CD4-positive, alpha-beta T cell treated with Interleukin-2 at 100 ng/mL for 4 hours (primary cell): Measurements from ENCODE around the gene YTHDC2.

Experiments
- DNase-seq: peaks from one replicate; pipeline ENCODE4 v3.0.0-alpha.2; 2020; ENCODE audit warnings: low spot score

YTHDC2 gene

GRCh38 chr5:113513384-113514288, at the start of gene YTHDC2:
Gene YTHDC2, plus strand, starts transcription at chr5:113513694. Its CDS starts 202 bp downstream, at chr5:113513896.
- peak; percentile 89 for DNase-seq

- no peak for DNase-seq
These were observed 39.3 kb upstream of the YTHDC2 start for GRCh38 chr5:113474100-113474728.

DNA sequence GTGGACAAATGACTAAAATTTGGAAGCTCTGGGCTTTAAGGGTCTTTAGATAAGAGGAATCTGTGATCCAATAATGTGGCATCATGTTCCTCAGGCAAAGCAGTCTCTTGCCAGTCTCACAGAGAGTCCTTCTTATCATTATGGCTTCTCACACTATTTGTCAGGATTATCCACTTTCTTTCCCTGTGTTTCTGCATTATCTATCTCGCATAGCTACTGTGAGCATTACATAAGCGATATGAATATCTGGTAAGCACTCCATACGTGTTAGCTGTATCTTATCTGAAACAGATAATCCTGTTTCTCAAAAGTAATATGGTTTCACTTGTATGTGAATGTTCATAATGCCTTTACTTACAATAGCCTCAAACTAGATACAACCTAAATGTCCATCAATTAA, 34.8 kb upstream of the YTHDC2 start:
- DNase-seq = no peak

- DNase-seq = no peak
These were observed 33.3 kb upstream of the YTHDC2 start for GRCh38 chr5:113480243-113480642.

DNA sequence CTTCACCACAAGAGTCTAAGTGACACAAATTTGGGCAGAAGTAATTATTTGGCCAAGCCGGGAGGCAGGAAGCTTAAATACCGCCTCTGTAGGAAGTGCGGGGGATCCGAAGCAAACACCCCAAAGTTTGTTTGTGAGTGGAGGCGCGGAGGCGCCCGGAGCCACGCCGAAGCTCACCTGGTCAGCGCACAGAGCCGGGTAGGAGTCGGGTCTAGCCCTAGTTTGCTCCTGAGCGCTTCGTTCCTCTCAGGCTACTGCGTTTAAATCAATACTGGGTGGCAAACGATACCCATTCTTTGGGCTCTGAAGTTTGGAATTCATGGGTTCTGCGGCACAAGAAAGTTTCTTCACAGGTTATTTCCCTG, 26.1 kb upstream of the YTHDC2 start:
- DNase-seq = no peak

GRCh38 chr5:113487781-113488644, 25.5 kb upstream of the YTHDC2 start, which contains the start of gene MCC:
Gene MCC, minus strand, starts transcription at chr5:113488453.
- DNase-seq = no peak

DNA sequence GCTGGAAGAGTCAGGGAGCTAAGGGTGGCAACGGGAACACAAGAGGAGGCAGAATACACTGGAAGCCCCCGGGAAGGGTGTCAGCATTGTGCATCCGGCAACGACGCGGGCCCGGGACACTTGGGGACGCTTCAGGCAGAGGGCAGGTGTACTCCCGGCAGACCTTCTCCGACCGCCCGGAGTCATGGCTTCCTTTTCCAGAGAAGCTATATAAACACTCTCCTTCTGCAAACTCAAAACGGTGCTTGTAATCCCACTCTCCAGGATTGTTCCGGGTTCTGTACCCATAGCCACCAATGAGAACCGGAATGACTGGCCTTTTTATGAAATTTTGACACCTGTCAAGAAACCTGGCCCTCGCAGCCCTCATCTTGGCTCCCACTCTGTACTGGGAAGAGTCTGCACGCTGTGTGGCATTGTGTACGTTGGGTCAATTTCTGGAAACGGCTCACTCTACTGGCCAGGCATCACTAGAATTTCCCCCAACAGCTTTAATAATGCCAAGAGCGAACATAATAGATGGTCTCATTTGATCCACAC, 24.8 kb upstream of the YTHDC2 start:
- no peak for DNase-seq

GRCh38 chr5:113489299-113489698, 24.2 kb upstream of the YTHDC2 start:
- peak; percentile 26 for DNase-seq

DNA sequence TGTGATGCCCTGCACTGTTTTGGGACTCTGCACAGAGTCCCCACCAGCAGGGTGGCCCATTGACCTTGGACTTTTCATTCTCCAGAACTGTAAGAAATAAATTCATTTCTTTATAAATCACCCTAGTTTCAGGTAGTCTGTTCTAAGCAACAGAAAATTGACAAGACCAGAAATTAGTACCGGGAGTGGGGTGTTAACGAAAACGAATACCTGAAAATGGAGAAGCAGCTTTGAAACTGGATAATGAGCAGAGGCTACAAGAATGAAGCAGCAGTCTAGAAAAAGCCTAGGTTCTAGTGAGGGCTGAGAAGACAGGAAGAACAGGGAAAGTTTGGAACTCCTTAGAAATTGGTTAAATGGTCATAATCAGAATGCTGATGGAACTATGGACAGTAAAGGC, 23.2 kb upstream of the YTHDC2 start:
- no peak for DNase-seq

- DNase-seq = no peak
These were observed 22.5 kb upstream of the YTHDC2 start for GRCh38 chr5:113491022-113491421.

DNA sequence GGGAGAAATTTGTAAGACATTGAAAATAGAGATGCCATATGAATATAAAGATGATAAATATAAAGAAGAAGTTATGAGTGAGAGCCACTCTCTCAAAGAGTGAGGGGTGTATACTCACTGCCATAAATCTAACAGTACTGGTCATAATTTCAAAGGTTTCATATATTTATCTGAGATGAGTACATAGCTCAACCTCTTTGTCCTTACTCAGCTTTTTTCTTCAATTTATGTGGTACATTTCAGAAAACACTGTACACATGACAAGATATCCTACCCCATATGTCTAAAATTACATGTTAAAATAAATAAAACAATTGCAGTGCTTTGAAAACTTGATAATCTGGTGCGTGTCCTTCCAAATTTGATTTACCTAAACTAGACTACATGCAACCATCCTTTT, 20.0 kb upstream of the YTHDC2 start:
- no peak for DNase-seq

- no peak for DNase-seq
These were observed 18.1 kb upstream of the YTHDC2 start for GRCh38 chr5:113495422-113495841.

DNA sequence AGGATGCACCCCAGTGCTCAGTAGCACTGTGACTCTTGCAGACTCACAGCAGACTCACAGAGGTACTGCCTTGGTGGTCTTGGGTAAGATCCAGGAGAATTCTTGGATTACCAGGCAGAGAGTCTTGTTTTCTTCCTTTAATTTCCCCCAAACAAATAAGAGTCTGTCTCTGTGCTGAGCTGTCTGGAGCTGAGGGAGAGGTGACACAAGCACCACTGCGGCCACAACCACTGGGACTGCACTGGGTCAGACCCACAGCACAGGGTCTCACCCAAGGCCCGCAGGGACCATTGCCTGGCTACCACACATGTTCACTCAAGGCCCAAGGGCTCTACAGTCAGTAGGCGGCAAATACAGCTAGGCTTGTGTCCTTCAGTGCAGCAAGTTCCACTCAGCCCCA, 11.4 kb upstream of the YTHDC2 start:
- no peak for DNase-seq

DNA sequence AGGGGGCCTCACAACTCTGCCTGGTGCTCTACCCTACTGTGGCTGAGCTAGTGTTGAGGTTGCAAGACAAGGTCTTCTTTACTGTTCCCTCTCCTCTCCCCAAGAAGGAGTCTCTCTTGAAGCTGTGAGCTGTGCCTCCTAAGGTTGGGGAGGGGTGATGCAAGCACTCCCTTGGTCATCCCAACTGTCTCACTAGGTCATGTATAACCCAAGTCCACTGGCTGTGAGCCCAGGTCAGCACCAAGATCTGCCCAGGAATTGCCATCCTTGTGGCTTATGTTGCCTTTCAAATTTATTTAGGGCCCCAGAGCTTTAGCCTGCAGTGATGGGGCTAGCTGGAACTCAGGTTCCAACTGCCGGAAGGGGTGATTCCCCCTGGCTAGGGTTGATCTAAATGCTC, 10.3 kb upstream of the YTHDC2 start:
- DNase-seq = no peak

DNA sequence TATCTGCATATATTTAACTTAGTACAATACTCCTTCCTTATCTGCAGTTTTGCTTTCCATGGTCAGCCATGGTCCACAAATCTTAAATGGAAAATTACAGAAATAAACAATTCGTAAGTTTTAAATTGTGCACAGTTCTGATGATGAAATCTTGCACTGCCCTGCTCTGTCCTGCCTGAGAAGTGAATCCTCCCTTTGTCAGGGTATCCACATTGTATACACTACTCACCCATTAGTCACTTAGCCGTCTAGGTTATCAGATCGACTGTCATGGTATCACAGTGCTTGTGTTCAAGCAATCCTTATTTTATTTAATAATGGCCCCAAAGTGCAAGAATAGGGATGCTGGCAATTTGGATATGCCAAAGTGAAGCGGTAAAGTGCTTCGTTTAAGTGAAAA, 8.3 kb upstream of the YTHDC2 start:
- DNase-seq = no peak

GRCh38 chr5:113507601-113508000, 5.9 kb upstream of the YTHDC2 start:
- DNase-seq = no peak

DNA sequence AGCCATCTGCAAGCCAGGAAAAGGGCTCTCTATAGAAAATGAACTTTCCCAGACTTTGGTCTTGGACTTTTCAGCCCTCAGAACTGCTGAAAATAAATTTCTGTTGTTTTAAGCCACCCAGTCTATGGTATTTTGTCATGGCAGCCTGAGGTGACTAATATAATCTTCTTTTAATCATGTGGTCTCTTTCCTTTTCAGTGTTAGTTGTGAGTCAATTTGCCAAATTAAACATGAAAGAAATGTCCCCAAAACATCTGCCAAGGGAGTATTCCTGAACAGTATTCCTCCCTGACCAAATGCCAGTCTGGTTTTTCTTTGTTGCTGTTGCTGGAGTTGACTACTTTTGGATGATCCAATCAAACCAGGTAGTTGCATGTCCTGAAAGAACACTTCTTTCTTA, 4.7 kb upstream of the YTHDC2 start:
- no peak for DNase-seq

- peak; percentile 46 for DNase-seq
These were observed 2.5 kb upstream of the YTHDC2 start for GRCh38 chr5:113510836-113511451.

GRCh38 chr5:113512341-113512740, 1.2 kb upstream of the YTHDC2 start:
- DNase-seq = no peak

GRCh38 chr5:113514289-113514635, 768 bp downstream of the YTHDC2 start:
- DNase-seq = no peak

DNA sequence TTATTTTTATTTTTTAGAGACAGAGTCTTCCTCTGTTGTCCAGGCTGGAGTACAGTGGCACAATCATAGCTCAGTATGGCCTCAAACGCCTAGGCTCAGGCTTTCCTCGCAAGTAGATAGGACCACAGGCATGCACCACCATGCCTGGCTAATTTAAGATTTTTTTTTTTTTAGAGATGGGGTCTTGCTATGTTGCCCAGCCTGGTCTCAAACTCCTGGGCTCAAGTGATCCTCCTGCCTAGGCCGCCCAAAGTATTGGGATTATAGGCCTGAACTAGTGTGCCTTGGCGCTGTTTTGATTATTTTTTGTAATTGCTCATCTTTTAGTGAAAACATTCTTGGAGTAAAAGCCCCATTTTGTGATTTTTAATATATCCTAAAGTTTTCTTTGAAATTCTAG, 5.4 kb downstream of the YTHDC2 start:
- DNase-seq = no peak

GRCh38 chr5:113519412-113519811, 5.9 kb downstream of the YTHDC2 start:
- DNase-seq = no peak
